Nephron progenitor cell (in vitro differentiated cells): ENCODE data around the gene FAM114A1.

ENCODE experiments used
- DNase-seq: peaks from one replicate; pipeline ENCODE4 v3.0.0; 2021
- H3K27ac Mint-ChIP-seq: 2 replicates; pipeline ENCODE4 v1.8.0; 2021; ENCODE audit warnings: mild to moderate bottlenecking, moderate library complexity, mixed read lengths
- H3K27me3 Mint-ChIP-seq: 2 replicates; pipeline ENCODE4 v1.8.0; 2021; ENCODE audit warnings: mild to moderate bottlenecking, low read depth, mixed read lengths; ENCODE audit not compliant: poor library complexity
- H3K36me3 Mint-ChIP-seq: 2 replicates; pipeline ENCODE4 v1.8.0; 2021; ENCODE audit warnings: low read depth, mixed read lengths
- H3K4me1 Mint-ChIP-seq: 2 replicates; pipeline ENCODE4 v1.8.0; 2021; ENCODE audit warnings: mixed read lengths
- H3K4me3 Mint-ChIP-seq: 2 replicates; pipeline ENCODE4 v1.8.0; 2021; ENCODE audit warnings: mild to moderate bottlenecking, moderate library complexity, mixed read lengths
- H3K9me3 Mint-ChIP-seq: 2 replicates; pipeline ENCODE4 v1.8.0; 2021; ENCODE audit warnings: mild to moderate bottlenecking, moderate library complexity, mixed read lengths
- CTCF ChIP-seq: fragments of 200-600 bp; sonication (generic); IDR thresholded peaks from 2 replicates; pipeline ENCODE4 v1.5.0; 2021; ENCODE audit warnings: antibody characterized with exemption

FAM114A1 gene

DNA sequence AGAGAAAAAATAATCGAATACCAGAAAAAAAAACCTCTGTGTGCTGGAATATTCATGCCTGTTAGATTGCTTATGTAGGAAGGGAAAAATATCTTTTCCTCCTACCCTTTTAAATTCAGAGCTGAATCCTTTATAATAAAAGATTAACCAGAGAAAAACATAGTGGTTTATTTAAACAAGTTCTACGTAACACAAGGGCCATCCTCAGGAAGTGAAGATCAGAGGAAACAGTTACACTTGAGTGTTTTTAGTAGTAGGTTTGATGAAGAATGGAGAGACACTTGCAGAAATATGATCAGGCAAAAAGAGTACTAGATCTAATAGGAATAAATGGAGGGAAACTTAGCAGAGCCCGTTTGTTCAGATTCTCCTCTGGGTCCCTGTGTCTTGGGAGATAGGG, 98.3 kb downstream of the FAM114A1 start:
- Mint-ChIP-seq H3K4me3 (no peak overlapping the region), H3K27me3 (peaks cover 7% of the 10 kb centered on the region), H3K9me3 (peaks cover 8% of the 10 kb centered on the region), H3K27ac (no peak overlapping the region), H3K4me1 (peaks cover 5% of the 10 kb centered on the region), H3K36me3 (no peaks in the 10 kb centered on the region)
- no peak for DNase-seq
- no peak for TF ChIP-seq CTCF

DNA sequence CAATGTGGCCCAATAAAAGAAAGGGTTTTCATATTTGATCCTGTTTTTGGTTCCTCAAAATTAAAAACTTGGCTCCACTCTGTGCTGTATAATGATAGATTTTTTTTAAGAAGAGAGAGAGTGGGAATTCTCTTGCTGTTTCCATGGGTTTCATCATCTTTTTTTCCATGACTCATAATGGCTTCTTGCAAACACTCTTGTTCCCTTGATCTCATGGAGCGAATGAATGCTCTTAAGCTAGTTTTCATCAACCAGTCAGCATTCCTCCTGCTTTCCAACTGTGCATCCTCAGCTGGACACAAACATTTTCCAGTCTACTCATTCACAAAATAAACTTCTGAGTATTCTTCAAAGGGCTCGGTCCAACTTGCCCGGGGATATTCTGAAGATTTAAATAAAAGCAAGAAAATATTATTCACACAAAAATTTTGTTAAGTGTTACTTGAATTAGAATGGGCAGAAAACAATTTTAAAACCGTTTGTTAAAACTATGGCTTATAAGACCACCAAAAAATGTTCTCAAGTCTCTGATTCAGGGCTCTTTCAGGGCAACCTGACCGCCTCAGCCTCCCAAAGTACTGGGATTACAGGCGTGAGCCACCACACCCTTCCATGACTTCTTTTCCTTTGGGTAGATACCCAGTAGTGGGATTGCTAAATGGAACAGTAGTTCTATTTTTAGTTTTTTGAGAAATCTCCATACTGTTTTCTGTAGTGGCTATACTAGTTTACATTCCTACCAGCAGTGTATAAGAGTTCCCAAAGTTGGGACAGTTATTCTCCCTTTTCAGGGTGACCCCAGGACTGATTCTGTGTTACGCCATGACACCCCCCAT, 99.9 kb downstream of the FAM114A1 start:
- no peak overlapping the region for H3K27ac Mint-ChIP-seq
- no peak overlapping the region for H3K4me3 Mint-ChIP-seq
- H3K27me3 Mint-ChIP-seq = peaks cover 7% of the 10 kb centered on the region
- no peaks in the 10 kb centered on the region for H3K9me3 Mint-ChIP-seq
- H3K4me1 Mint-ChIP-seq = peaks cover 5% of the 10 kb centered on the region
- no peak for DNase-seq
- TF ChIP-seq CTCF = no peak
- H3K36me3 Mint-ChIP-seq = no peaks in the 10 kb centered on the region

DNA sequence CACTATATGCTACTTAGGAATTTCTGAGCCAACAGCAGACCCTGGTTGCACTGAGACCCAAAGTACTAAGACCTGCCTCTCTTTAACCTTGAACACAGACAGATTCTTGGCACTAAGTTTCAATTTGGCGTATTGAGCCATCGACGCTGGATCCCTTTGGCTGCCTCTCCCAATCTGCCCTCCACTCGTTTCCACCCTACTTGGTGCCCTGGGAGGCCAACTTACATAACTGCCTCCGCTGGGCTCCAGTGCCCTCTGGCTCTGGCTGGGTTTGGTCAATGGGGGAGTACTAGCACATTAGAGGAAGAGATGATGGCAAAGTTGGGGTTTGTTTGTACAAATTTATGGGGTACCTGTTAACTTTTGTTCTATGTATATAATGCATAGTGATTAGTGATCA, 101.1 kb downstream of the FAM114A1 start:
- Mint-ChIP-seq H3K27ac (no peak overlapping the region), H3K4me3 (no peak overlapping the region), H3K27me3 (peaks cover 7% of the 10 kb centered on the region), H3K36me3 (no peaks in the 10 kb centered on the region), H3K4me1 (peaks cover 5% of the 10 kb centered on the region), H3K9me3 (no peaks in the 10 kb centered on the region)
- DNase-seq = no peak
- no peak for TF ChIP-seq CTCF

GRCh38 chr4:38976308-38976707, 108.7 kb downstream of the FAM114A1 start:
- TF ChIP-seq CTCF = no peak
- Mint-ChIP-seq H3K36me3 (no peaks in the 10 kb centered on the region), H3K27ac (no peak overlapping the region), H3K9me3 (no peaks in the 10 kb centered on the region), H3K4me3 (no peak overlapping the region), H3K4me1 (no peaks in the 10 kb centered on the region), H3K27me3 (no peaks in the 10 kb centered on the region)
- no peak for DNase-seq

- H3K4me3 Mint-ChIP-seq = no peak overlapping the region
- DNase-seq = no peak
- H3K36me3 Mint-ChIP-seq = no peaks in the 10 kb centered on the region
- TF ChIP-seq CTCF = no peak
- H3K27ac Mint-ChIP-seq = no peak overlapping the region
- peaks cover 6% of the 10 kb centered on the region for H3K27me3 Mint-ChIP-seq
- H3K4me1 Mint-ChIP-seq = peaks cover 5% of the 10 kb centered on the region
- H3K9me3 Mint-ChIP-seq = no peaks in the 10 kb centered on the region
These were observed 111.5 kb downstream of the FAM114A1 start for GRCh38 chr4:38979081-38979480.
